NCI-H345 (cell line): Measurements from ENCODE around the gene NAA50.

Experiments used
- DNase-seq: peaks from one replicate; lab custom pipeline; 2025; lab: John Stamatoyannopoulos, UW

Gene NAA50

GRCh38 chr3:113745756-113746547 is at the start of gene NAA50:
Gene NAA50, minus strand, starts transcription at chr3:113746249. Its CDS starts 300 bp downstream, at chr3:113745949.
- DNase-seq: peak; percentile 87

- DNase-seq: no peak
Observed at GRCh38 chr3:113795693-113796092, 49.6 kb upstream of the NAA50 start.

- no peak for DNase-seq
Observed at GRCh38 chr3:113794526-113794925, 48.5 kb upstream of the NAA50 start.

- DNase-seq: no peak
Observed at GRCh38 chr3:113791381-113791780, 45.3 kb upstream of the NAA50 start.

- no peak for DNase-seq
Observed at GRCh38 chr3:113783980-113784379, 37.9 kb upstream of the NAA50 start.

GRCh38 chr3:113783463-113783862 is 37.4 kb upstream of the NAA50 start:
- no peak for DNase-seq

GRCh38 chr3:113776564-113776963 is 30.5 kb upstream of the NAA50 start:
- no peak for DNase-seq

- DNase-seq: no peak
Observed at GRCh38 chr3:113775516-113775915, 29.5 kb upstream of the NAA50 start.

GRCh38 chr3:113773381-113773780 is 27.3 kb upstream of the NAA50 start:
- DNase-seq: no peak

- DNase-seq: no peak
Observed at GRCh38 chr3:113771993-113772392, 25.9 kb upstream of the NAA50 start.

GRCh38 chr3:113769551-113769950 is 23.5 kb upstream of the NAA50 start:
- no peak for DNase-seq

- no peak for DNase-seq
Observed at GRCh38 chr3:113764698-113765097, 18.6 kb upstream of the NAA50 start.

GRCh38 chr3:113758389-113759024 is 12.5 kb upstream of the NAA50 start:
- no peak for DNase-seq

GRCh38 chr3:113754494-113755159 is 8.6 kb upstream of the NAA50 start:
- no peak for DNase-seq

- no peak for DNase-seq
Observed at GRCh38 chr3:113753376-113753985, 7.4 kb upstream of the NAA50 start.

GRCh38 chr3:113751141-113751540 is 5.1 kb upstream of the NAA50 start:
- DNase-seq: no peak

GRCh38 chr3:113747283-113748046 is 1.4 kb upstream of the NAA50 start:
- DNase-seq: no peak

- peak; percentile 90 for DNase-seq
Observed at GRCh38 chr3:113746548-113747282, 666 bp upstream of the NAA50 start, which contains the start of gene ATP6V1A. Gene ATP6V1A, plus strand, starts transcription at chr3:113747035. Its CDS starts 31,719 bp downstream, at chr3:113778754.

GRCh38 chr3:113744941-113745755 is 901 bp downstream of the NAA50 start:
- DNase-seq: peak; percentile 39

GRCh38 chr3:113743006-113743630 is 2.9 kb downstream of the NAA50 start:
- no peak for DNase-seq
